HUDEP-2 (cell line): ENCODE results near the gene CACTIN.
"Not testable (repeated sequence)": the region's sequence is repeated elsewhere in the genome, so short reads cannot be mapped to it uniquely, and the experiment has no call there.

ENCODE experiments used
- DNase-seq, 76 experiments: peaks; one replicate each; lab custom pipeline; 2025; ENCODE audit not compliant: unreplicated experiment in 76 of 76; lab: John Stamatoyannopoulos, UW

The CACTIN gene

GRCh38 chr19:3648037-3648905, 21.7 kb upstream of the CACTIN start:
- DNase-seq = no peak

DNA sequence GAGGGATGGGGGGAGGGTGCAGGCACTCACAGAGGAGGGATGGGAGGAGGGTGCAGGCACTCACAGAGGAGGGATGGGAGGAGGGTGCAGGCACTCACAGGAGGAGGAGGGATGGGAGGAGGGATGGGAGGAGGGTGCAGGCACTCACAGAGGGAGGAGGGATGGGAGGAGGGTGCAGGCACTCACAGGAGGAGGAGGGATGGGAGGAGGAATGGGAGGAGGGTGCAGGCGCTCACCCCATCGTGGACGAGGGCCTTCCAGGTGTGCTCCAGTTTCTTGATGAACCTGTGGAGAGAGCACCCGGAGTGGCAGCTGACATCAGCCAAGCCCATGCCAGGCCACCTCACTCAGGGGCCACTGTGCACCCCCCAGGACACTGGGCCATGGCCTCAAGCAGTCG, 20.5 kb upstream of the CACTIN start:
- DNase-seq = not testable (repeated sequence)

DNA sequence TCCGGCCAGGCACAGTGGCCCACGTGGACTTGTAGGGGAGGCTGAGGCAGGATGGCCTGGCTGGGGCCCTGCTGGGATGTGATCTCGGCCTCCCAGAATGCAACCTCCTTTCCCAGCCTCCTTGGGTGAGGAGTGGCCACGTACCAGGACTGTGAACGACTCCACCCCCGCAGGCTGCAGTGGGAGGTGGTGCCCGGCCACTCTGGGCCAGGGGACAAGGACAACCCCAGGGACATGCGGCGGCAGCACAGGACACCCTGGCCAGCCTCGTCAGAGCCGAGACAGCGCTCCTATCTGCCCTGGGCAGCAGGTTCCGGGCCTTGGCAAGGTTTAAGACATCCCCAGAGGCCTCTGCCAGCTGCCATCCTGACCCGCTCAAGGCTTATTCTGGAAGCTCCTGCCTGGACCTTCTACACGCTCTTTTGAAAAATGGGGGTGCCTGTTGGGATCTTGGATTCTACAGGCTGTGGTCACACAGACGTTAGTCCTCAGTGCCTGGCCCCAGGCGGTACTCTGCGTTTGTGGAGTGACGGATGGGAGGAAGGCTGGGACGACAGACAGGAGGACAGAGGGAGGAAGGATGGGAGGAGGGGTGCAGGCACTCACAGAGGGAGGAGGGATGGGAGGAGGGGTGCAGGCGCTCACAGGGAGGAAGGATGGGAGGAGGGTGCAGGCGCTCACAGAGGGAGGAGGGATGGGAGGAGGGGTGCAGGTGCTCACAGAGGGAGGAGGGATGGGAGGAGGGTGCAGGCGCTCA, 19.9 kb upstream of the CACTIN start:
- no peak for DNase-seq

- DNase-seq = no peak
Measured at GRCh38 chr19:3645726-3646125, 19.1 kb upstream of the CACTIN start.

DNA sequence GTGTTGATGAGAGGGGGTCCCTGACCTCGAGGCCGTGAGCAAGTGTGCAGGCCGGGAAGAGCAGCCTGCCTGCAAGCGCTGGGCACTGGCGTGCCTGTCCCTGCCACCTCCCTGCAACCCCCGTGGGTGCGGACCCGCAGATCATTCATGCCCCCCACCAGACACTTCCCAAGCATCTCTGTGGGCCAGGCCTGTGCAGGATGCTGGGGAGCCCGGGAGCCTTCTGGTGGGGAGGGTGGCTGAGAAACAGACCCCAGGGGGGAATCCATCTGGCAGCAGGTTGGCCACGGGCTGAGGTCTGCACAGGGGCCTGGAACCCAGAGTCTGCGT, 18.4 kb upstream of the CACTIN start:
- no peak for DNase-seq

DNA sequence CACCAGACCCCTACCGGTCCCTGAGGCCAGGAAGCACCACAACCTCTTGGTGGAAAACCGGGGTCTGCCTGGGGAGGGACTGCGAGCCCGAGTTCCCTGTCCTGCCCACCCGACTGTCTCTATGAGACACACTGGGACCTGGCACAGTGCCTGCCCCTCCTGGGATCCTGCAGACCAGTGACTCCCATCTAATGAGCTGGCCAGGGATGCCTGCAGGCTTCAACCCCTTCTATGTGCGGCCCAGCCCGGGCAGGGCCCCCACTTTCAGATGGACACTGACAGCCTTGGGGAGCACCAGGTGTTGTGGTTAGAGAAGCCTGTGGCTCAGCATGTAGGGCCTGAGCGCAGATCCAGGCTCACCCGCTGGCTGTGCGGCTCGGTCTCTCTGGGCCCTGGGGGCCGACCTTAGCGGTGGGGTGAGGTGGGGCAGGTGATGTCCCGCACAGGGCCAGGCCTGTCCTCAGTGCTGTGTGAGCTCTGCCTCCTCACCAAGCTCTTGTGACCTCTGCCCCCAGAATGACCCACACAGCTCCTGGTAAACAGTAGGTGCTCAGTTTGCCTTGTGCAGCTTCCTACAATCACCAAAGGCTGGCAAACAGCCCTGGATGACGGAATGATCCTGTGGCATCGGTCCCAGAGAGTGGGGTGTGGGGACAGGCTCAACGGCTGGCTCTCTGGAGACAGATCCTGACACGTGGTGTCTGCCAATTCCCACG, 17.9 kb upstream of the CACTIN start:
- no peak for DNase-seq

DNA sequence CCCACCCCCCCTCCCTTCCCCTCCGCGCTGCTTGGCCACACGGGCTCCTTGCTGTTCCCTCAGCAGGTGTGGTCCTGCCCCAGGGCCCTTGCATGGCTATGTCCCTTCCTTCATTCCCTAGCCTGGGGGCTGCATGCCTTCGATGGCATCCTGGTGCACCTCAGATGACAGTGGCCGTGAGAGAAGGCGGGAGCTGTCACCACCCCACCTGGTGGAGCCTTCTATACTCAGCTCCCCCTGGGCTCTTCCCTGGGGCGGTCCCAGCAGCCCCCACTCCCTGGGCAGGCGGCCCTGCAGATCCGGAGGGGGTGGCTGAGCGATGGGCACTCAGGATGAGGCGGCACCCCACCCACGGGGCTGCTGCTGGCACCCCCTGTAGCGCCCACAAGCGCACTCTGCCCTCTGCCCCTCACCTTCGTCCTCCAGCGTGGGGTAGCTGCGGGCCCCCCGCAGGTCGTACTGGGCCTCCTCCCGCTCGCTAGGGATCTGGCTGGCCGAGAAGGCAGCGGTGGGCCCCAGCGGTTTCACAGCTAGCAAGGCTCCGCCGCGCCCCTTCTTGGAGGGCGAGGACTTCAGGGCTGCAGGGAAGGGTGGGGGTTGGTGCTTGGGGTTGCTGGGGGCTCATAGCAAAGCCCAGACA, 17.2 kb upstream of the CACTIN start:
- no peak for DNase-seq

GRCh38 chr19:3642987-3643673, 16.5 kb upstream of the CACTIN start:
- peak in 22 of 76 experiments; percentile 5 to 40 (median 16) for DNase-seq

- no peak for DNase-seq
Measured at GRCh38 chr19:3642296-3642695, 15.7 kb upstream of the CACTIN start.

GRCh38 chr19:3641515-3642269, 15.1 kb upstream of the CACTIN start:
- no peak for DNase-seq

DNA sequence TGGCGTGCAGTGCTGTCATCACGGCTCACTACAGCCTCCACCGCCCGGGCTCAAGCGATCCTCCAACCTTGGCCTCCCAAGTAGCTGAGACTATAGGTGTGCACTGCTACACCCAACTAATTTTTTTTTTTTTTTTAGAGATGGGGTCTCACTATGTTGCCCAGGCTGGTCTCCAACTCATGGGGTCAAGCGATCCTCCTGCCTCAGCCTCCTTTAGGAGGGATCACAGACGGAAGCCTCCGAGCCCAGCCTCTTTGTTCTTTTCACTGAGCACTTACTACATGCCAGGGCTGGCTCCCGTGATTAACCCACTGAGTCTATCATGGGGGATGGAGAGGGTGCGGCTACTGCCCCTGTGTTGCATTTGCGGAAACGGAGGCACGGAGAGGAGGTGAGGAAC, 12.9 kb upstream of the CACTIN start:
- DNase-seq = no peak

DNA sequence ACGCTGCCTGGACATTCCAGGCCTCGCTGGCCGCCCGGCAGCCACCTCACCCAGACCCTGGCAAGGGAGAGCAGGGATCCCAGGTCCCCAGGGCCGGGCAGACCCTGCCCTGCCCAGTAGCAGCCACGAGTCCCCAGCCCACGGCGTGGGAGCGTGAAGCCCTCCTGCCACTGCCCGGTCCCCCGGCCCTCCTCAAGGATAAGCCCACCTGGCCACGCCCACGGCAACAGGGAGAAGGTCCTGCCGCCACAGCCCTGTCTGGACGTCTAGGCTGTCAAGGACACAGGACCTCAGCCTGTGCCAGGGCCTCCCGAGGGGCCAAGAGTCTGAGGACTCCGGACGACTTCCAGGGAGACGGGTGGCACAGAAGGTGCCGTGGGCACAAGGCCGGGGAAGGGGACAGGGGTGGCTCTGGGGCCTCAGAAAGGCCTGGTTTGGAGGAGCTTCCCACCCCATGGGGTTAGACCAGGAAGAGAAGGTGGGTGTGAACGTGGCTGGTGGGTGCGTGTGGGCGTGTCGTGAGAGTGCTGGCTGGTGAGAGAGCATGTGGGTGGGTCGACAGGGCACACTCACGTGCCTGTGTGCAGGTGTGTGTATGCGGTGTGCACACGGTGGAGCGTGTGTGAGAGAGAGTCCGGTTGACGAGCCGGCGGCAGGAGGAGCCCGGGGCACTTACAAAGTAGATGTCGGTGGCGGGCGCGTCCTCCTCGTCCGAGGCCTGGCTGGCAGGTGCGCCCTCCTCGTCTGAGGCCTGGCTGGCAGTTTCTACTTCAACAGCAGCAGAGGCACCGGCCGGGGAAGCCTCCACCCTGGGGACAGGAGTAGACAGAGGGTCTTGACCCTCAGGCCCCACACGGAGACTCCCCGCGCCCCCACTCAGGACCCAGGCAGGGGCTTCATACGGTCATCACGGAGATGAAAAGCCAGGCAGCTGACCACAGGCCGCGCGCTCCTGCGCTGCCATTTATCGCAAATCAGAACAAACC, 11.9 kb upstream of the CACTIN start:
- DNase-seq = no peak

- DNase-seq = no peak
Measured at GRCh38 chr19:3637621-3638020, 11.0 kb upstream of the CACTIN start.

- no peak for DNase-seq
Measured at GRCh38 chr19:3636962-3637361, 10.4 kb upstream of the CACTIN start.

DNA sequence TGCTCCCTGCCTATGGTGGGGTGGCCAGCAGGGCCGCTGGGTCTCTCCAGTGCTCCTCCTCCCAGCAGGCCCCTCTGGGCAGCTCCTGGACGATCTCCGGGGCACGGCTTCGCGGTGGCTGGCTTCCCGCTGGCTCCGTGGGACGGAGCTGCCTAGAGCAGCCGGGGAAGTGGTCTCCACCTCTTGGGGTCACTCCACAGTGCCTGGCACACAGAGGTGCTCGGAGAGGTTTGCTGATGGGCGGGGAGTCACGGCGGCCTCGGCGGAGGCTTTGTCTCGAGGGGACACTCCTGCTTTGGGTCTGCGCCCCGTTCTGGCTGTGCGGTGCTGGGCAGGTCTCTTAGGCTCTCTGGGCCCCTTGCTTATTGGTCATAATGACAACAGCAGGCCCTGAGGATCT, 9.9 kb upstream of the CACTIN start:
- DNase-seq = no peak

GRCh38 chr19:3634496-3635045, 8.0 kb upstream of the CACTIN start:
- no peak for DNase-seq

- DNase-seq = no peak
Measured at GRCh38 chr19:3633559-3633988, 7.0 kb upstream of the CACTIN start.
